Fibroblast of pulmonary artery (primary cell): ENCODE results near the gene SDCBP2.

Experiments
- DNase-seq: peaks from one replicate; pipeline ENCODE4 v3.0.0-alpha.2; 2010; ENCODE audit warnings: low read depth
- H3K4me3 ChIP-seq: replicated peaks from 2 replicates; pipeline ENCODE4 v1.5.1; 2011; ENCODE audit warnings: low read depth, mild to moderate bottlenecking, control low read depth, low read length, moderate library complexity
- TF ChIP-seq, protein P1 (sequence below): IDR thresholded peaks from 2 replicates; pipeline ENCODE4 v1.5.1; 2011; ENCODE audit warnings: mild to moderate bottlenecking, control low read depth, low read length, inconsistent platforms; ENCODE audit errors: missing control alignments

The SDCBP2 gene

DNA sequence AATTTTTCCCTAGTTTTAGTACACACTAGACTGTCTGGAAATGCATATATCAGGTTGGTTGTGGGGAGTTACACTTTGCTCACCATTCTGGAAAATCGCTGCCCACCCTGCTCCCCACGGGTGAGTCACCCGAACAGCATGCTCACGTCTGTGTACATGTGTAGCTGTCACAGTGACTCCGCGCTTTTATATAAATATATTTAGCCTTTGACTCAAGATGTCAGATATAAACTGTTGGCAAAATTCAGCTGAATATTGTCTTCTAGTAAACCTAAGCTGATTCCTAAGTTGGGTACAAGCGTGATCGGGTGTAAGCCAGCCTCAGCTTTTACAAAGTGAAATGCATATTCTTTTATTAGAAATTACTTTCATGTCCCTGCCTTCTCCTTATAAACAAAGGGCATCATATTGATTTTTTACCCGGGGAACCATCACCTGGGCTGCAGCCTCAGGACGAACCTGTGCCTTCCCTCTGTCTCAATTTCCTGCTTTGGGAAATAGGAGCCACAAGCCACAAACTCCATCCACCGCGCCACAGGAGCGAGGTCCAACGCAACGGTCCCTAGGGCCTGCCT lies 4.3 kb downstream of the SDCBP2 start:
- H3K4me3 ChIP-seq = peak overlapping the region; percentile 75
- TF ChIP-seq, protein P1, sequence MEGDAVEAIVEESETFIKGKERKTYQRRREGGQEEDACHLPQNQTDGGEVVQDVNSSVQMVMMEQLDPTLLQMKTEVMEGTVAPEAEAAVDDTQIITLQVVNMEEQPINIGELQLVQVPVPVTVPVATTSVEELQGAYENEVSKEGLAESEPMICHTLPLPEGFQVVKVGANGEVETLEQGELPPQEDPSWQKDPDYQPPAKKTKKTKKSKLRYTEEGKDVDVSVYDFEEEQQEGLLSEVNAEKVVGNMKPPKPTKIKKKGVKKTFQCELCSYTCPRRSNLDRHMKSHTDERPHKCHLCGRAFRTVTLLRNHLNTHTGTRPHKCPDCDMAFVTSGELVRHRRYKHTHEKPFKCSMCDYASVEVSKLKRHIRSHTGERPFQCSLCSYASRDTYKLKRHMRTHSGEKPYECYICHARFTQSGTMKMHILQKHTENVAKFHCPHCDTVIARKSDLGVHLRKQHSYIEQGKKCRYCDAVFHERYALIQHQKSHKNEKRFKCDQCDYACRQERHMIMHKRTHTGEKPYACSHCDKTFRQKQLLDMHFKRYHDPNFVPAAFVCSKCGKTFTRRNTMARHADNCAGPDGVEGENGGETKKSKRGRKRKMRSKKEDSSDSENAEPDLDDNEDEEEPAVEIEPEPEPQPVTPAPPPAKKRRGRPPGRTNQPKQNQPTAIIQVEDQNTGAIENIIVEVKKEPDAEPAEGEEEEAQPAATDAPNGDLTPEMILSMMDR = no peak
- DNase-seq = peak; percentile 82

DNA sequence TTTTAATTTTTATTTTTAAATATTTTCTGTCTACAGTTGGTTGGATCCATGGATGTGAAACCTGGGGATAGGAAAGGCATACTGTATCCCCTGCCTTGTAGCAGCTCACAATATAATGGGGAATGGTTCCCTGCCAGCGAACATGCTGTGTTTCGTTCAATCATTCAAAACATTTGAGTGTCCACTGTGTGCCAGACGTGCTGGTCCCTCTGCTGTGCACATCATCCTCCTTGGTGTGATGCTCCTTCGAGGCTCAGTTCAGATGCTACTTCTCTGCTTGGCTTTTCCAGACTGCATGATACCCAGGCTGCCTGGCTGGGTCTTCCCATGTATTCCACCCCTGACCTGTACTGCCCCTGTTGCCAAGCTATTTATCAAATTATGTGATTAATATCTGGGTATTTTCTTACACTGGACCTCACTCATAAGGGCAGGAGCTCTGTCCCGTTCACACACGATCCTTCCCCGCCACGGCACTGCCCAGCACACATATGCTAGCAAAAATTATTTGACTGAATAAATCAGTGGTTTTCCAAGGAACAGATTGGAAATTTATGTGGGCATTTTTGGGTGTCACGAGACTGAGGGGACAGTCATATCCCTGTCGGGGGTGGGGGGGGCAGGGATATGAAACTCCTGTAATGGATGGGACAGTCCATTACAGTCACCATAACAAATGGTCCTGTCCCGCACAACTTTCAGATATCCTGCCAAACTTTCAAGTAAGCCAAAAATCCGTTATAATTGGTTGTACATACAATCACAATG lies 4.9 kb downstream of the SDCBP2 start:
- no peak overlapping the region for H3K4me3 ChIP-seq
- TF ChIP-seq, protein P1 = no peak
- DNase-seq = no peak

DNA sequence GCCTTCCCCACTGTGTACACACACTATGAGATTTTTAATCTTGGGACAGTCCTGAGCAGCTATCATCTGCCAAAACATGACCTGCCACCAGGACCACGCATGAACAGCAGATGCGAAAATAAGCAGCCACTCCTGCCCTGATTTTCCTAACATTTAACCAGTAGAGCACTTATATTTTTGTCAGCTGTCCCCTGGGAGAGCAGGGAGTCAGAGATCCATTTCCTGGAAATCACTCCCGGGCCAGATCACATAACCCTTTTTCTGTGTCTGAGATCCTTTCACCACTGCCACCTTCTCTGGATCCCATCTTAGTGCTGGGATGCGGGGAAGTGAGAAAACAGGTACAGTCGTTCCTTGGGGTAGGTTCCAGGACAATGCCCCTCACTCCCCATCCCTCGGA lies 5.7 kb downstream of the SDCBP2 start:
- no peak for DNase-seq
- no peak overlapping the region for H3K4me3 ChIP-seq
- TF ChIP-seq, protein P1 = no peak

DNA sequence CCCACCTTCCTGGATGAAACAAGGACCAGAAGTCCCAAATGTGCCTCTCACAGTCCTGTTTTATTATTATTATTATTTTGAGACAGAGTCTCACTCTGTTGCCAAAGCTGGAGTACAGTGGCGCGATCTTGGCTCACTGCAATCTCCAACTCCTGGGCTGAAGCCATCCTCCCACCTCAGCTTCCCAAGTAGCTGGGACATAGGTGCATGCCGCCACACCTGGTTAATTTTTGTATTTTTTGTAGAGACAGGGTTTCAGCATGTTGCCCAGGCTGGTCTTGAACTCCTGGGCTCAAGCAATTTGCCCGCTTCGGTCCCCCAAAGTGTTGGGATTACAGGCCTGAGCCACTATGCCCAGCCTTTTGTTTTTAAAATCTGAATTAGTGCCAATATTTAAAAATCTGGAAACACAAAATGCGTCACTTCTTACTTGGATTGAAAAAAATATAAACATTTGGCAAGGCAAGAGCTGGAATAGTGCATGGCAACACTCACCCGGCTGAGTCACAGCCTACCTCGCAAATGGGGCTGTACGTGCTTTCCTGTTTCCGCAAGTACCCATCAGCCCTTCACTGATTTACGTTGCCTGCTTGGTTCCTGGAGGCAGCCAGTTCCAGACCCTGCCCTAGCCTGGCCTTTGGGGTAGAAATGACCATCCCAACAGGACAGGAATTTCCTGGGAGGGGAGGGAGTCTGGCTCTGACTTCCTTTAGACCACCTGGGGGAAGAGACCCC lies 6.3 kb downstream of the SDCBP2 start:
- peak; percentile 99 for DNase-seq
- H3K4me3 ChIP-seq = no peak overlapping the region
- TF ChIP-seq, protein P1 = no peak

DNA sequence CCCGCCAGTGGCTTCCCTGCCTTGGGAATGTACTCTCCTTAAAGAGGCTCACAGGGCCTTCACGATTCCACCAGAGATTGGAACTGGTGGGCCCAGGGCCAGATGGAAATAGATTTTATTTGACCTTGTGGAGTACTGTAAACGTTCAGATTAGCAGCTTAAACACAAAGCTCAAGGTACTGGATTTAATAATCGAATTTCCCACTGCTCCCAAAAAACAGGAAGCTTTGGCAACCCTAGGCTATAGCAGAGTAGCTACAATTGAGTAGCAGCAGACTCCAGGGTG lies 7.3 kb downstream of the SDCBP2 start:
- TF ChIP-seq, protein P1 = no peak
- H3K4me3 ChIP-seq = no peak overlapping the region
- no peak for DNase-seq

DNA sequence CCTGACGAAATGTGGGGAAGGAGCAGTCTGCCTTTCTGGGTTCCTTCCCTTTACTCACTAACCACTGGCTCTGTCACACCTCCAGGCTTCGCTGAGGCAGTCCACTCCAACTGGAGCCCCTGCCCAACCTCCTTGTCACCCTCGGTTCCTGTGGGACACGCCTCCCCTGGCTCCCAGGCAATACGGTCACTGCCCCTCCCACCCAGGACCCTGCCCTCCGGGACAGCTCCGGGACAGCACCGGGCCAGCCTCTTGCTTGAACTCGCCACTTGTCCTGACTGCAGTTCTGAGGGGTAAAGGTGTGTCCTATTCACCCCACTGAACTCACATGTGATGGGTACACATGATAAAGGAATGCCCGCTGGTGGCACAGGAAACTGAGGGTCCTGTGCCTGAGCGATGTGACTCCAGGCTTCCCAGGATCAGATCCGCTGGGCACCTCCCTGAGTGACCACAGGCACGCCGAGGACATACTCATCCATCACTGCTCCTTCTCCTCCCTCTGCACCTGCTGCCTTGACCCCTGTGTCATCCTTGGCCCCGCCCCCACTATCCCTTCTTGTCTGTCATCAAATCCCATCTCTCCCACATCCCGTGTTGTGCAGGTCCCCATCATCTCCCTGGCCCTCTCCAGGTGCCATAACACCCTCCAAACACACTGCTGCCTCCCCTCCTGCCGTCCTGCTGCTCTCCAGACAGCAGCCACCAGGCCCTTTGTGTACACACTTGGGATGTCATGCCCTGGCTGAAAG lies 7.9 kb downstream of the SDCBP2 start:
- DNase-seq = no peak
- TF ChIP-seq, protein P1 = no peak
- no peak overlapping the region for H3K4me3 ChIP-seq
